GM18526 (cell line): Measurements from ENCODE around the gene HAVCR1.

Source experiments
- POLR2A ChIP-seq: IDR thresholded peaks from 3 replicates; pipeline ENCODE4 v1.6.1; 2011; ENCODE audit not compliant: insufficient read length; ENCODE audit errors: extremely low read depth

HAVCR1 gene

DNA sequence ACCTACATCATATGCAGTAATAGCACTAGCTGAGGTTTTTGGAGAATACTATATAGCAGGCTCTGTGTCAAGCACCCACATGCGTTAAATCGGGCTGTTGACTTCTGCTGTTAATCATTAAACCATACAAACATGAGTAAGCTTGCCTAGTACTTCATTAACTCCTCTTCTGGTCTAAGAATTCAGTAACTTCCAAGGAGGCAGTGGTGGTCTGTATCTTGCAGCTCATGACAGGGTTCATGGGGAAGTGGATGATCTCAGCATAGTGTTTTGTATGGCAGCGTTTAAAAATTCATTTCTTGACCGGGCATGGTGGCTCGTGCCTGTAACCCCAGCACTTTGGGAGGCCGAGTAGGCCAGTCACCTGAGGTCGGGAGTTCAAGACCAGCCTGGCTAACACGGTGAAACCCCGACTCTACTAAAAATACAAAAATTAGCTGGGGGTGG is at the start of gene HAVCR1:
HAVCR1 (minus strand) TSS at position 24 of the 447 bp plus-strand sequence. CDS start 1,173 bp downstream, outside the sequence.
- no peak for TF ChIP-seq POLR2A

DNA sequence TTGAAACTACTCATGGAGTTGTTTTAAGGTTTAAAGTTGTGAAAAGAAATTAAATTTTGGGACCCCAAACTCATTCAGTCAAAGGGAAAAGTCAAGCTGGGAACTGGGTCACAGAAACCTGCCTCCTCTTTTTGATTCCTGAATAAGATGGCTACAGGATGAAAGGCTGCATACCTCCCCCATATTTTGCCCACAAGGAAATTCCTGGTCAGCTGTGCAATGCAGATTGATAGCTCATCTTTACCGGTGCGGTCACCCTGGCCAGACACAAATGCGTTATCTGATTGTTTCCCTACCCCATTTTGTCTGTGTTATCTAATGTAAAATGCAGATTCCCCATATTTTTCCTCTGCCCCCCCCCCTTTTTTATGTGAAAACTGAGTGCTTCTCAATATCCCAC is 48.6 kb upstream of the HAVCR1 start:
- no peak for TF ChIP-seq POLR2A

DNA sequence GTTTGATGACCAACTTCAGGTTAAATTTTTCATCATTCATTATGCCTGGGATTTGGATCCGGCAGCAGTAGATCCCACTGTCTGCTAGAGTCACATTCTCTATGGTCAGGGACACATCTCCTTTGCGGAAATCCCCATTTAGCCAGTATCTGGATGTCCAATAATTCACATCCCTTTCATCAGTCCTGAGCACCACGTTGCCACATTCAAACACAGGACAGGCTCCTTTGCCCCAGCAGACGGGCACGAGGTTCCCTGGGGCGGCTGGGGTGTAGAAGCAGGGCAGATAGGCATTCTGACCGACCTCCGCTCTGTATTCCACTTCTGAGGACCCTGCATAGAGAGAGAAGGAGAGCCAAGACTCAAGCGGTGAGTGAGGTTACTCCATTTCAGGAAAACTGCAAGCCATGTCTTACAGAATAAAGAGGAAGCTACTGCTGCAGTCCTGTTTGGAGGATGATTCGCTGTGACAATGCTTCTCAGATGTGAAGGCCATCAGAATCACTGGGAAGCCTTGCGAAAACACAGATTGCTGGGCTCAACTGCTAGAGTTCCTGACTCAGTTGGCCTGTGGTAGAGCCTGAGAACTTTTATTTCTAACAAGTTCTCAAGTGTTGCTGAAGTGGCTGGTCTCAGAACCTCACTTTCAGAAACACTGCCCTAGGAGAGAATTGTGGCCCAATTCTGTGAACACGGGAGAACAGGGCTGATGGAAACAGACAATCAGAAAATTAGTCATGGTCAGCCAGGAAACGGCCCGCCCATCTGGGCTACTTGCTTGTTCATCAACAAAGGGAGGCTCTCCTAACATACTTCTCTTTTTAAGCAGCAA is 47.9 kb upstream of the HAVCR1 start:
- TF ChIP-seq POLR2A = no peak

DNA sequence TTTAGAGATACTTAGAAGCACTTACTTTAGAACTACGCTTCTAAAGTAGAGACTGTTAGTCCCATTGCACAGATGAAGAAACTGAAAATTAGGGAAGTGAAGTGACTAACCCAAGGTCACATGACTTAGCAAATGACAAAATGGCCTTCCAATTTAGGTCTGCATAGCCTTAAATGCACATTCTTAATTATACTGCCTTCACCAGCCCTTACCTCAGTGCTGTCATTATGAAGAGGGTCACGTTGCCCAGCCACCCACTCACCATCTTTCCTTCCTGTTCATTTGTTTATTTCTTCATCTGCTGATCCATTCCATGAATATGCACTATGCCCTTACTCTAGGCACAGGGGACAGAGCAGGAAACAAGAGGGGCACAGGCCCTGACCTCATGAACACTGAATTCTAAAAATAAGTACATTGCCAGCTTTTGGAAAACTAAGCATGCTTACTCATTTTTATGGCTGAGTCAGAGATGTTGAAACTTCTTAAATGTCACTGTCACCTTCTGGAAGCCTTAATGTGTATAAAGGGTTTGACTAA is 41.3 kb upstream of the HAVCR1 start:
- no peak for TF ChIP-seq POLR2A

DNA sequence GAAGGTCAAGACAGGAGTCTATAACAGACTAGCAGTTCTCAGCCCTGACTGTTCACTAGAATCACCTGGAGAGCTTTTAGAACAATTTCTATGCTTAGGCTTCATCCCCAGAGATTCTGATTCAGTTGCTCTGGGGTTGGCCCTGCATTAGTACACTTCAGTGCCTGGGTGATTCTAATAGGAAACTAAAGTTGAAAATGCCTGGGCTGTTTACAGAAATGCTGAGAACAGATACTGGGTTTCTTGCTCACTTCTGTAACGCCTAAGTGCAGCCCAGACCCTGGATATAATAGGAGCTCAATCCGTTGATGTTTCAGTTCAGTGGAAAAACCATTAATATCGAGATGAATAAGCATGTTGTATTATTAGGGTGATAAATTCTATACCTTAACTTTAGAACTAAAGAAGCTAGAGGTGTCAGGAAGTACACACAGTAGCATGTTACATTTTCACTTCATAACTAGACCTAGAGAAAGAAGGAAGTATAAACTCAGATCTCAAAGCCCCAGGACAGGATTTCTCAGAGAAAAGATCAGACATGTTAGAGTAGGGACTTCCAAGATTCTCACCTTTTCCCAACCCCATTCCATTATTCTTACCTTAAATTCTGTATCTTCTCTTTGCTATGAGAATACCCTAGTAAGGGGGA is 29.6 kb upstream of the HAVCR1 start:
- no peak for TF ChIP-seq POLR2A

DNA sequence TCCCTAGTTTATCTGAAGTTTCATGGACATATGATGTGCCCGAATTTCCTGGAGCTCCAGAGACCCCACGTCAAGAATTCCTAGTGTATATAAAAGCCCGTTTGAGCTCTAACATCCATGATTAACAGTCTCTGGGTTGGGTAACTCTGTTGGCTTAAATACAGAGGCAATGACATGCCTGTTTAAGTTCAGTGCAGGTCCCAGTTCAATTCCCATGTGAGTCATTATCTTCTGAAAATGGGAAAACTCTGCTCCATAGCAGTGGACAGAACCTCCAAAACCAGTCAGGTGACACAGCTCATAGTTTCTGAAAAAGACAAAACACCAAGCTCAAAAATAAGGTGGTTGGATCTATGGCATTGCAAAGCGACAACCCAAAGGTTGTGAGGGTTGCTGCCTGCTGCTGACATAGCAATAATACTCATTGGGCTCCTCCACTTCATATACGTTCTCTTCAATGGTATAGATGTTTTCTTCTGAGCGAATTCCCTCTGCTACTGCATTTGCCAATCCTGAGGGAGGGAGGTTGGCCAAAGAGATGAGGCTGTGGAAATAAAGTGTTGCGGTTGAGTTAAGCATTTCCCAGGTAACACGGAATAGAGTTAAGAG is 27.9 kb upstream of the HAVCR1 start:
- no peak for TF ChIP-seq POLR2A

DNA sequence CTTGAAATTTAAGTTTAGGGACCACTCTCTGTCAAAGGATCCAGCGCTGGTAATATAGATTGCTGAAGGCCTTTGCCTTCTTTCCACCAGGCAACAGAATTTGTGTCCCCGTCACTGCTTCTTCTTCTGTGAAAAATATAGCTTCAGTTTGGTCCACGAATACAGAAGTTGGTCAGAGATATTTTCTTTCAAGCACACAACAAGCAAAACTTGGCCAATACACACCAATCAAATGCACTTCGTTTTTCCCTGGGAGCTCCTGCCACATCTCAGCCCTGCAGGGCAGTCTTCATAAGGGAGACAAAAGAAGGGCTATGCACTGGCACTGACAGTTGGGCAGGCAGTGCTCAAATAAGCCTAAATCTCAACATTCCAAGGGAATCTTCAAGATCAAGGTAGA is 27.0 kb upstream of the HAVCR1 start:
- no peak for TF ChIP-seq POLR2A

DNA sequence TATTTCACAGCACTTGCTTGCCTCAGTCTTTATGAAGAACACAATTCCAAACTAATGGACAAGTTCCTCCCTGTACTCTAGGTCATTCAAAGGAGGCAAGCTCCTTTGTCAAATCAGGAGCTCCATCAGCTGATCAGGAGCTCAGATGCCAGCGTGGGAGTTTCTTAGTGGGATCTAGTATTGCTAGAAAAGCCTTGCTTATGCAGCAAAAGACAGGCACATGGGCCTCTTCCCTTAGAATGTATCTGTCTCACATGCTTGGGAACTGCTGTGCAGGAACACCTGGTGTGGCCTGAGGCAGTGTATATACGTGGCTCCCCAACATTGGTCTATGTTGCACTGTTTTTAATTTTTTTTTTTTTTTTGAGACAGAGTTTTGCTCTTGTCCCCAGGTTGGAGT is 21.4 kb upstream of the HAVCR1 start:
- TF ChIP-seq POLR2A = no peak

DNA sequence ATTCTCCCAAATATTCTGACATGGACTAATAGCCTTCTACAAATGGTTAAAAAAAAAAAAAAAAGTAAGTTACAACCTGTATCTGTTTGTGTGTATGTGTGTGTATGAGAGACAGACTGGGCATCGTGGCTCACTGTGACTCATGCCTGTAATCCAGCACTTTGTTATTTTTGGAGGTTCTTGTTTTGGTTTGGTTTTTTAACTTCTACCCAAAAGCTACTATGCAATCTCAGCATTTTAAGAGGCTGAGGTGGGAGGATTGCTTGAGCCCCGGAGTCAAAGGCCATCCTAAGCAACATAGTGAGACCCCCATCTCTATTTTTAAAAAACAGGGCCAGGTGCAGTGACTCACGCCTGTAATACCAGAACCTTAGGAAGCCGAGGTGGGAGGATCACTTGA is 17.6 kb upstream of the HAVCR1 start:
- TF ChIP-seq POLR2A = no peak

DNA sequence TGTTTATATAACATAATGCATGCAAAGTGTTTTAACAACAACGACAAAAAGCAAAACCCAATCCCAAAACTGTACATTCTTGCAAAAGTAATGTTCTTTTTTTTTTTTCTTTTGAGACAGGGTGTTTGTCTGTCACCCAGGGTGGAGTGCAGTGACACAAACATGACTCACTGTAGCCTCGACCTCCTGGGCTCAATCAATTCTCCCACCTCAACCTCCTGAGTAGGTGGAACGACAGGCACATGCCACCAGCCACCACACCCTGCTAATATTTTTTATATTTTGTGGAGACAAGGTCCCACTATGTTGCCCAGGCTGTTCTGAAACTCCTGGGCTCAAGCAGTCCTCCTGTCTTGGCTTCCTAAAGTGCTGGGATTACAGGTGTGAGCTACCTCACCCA is 13.6 kb upstream of the HAVCR1 start:
- TF ChIP-seq POLR2A = no peak

DNA sequence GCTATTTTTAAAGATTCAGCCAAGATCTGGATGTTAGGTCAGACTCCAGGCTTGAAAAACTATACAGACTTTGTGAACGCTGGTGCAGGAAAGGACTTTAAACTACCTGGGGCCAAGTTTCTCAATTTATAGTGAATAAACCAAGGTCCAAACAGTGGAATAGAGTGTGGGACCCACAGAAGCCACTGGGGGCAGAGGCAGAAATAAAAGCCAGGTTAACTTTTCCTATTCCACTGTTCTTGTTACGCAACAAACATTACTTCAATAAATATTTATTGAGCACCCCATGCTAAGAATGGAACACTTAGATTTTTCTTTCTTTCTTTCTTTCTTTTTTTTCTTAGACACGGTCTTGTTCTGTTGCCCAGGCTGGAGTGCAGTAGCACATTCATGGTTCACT is 11.0 kb upstream of the HAVCR1 start:
- TF ChIP-seq POLR2A = no peak

DNA sequence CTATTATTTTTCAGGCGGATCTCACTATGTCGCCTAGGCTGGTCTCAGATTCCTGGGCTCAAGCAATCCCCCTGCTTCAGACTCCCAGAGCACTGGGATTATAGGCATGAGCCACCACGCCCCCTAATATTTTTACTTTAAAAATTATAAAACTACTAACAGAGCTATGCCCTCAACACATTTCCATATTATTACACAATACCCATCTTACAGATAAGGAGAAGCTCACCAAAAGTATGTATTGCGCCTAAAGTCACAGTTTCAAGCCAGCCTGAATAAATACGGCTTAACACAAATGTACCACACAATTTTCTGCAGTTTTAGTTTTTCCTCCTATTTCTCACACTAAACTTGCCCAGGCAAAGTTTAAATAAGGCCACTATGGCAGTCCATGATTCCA is 9.9 kb upstream of the HAVCR1 start:
- no peak for TF ChIP-seq POLR2A

DNA sequence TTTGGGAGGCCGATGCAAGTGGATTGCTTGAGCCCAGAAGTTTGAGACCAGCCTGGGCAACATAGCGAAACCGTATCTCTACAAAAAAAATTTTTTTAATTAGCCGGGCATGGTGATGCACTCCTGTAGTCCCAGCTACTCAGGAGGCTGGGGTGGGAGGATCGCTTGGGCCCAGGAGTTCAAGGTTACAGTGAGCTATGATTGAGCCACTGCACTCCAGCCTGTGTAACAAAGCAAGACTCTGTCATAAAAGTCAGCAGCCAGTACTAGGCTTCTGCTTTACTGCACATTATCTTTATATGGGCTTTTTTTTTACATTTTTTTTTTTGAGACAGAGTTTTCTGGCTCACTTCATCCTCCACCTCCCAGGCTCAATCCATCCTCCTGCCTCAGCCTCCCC is 9.4 kb upstream of the HAVCR1 start:
- TF ChIP-seq POLR2A = no peak

DNA sequence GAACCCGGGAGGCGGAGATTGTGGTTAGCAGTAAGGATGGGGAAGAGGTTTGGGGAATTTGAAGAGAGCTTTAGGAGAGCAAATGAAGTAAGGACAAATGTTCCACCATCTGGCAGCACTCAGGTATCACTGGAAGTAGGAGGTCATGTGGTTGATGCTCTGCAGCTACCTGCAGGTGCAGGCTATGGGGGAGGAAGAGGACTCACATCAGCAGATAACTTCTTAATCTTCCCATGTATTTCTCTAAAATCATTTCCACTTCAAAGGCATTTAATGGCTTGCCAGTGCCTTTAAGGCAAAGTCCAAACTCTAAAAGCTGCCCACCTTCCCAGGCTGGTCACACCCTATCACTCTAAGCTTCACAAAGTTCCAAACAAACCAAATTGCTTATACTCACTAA is 8.1 kb upstream of the HAVCR1 start:
- no peak for TF ChIP-seq POLR2A

DNA sequence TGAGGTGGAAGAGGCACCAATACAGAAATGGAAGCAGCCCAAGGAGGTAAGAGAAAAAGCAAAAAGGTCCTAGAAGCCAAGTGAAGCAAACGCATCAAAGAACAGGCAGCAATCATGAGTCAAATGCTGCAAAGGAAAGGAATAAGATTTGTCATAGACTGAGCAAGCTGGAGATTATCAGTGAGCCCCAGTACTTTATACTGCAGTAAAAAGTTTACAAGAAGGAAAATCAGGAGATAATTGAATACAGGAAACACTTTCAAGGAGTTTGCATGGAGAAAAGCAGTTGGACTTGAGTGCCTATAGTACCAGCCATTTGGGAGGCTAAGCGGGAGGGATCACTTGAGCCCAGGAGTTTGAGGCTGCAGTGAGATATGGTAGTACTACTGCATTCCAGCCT is 7.2 kb upstream of the HAVCR1 start:
- TF ChIP-seq POLR2A = no peak
